Measurements from ENCODE around the gene POFUT2.

DNA sequence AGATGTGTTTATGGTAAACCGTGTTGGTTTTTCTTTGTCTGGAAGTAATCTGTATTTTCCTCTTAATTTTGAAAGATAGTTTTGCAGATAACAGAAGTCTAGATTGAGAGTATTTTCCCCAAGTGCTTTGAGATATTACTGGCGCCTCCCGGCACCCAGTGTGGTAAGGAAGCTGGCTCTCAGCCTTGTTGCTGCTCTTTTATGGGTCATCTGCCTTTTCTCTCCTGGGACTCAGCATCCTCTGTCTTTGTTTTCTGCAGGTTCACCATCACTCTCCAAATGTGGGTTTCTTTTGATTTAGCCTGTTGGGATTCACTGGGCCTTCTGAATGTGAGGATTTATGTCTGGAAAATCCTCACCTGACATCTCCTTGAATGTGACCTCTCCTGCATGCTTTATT lies 37.4 kb downstream of the POFUT2 start:
- TF ChIP-seq OSR1 (CRISPR knock-in tag; IDR thresholded peaks at IDR 0.05) (no peak), ZNF8 (CRISPR knock-in tag; IDR thresholded peaks at IDR 0.05) (no peak), ZFP30 (CRISPR knock-in tag; IDR thresholded peaks at IDR 0.05) (no peak), TCF4 (CRISPR knock-in tag; IDR thresholded peaks at IDR 0.05; ENCODE audit: borderline replicate concordance) (no peak), ESRRG (CRISPR knock-in tag; IDR thresholded peaks at IDR 0.05) (no peak), ZFP3 (CRISPR knock-in tag; IDR thresholded peaks at IDR 0.05) (no peak), RARB (CRISPR knock-in tag; IDR thresholded peaks at IDR 0.05) (no peak), PPARA (CRISPR knock-in tag; IDR thresholded peaks at IDR 0.05; ENCODE audit: borderline replicate concordance) (no peak)
- TF ChIP-seq, protein P1, sequence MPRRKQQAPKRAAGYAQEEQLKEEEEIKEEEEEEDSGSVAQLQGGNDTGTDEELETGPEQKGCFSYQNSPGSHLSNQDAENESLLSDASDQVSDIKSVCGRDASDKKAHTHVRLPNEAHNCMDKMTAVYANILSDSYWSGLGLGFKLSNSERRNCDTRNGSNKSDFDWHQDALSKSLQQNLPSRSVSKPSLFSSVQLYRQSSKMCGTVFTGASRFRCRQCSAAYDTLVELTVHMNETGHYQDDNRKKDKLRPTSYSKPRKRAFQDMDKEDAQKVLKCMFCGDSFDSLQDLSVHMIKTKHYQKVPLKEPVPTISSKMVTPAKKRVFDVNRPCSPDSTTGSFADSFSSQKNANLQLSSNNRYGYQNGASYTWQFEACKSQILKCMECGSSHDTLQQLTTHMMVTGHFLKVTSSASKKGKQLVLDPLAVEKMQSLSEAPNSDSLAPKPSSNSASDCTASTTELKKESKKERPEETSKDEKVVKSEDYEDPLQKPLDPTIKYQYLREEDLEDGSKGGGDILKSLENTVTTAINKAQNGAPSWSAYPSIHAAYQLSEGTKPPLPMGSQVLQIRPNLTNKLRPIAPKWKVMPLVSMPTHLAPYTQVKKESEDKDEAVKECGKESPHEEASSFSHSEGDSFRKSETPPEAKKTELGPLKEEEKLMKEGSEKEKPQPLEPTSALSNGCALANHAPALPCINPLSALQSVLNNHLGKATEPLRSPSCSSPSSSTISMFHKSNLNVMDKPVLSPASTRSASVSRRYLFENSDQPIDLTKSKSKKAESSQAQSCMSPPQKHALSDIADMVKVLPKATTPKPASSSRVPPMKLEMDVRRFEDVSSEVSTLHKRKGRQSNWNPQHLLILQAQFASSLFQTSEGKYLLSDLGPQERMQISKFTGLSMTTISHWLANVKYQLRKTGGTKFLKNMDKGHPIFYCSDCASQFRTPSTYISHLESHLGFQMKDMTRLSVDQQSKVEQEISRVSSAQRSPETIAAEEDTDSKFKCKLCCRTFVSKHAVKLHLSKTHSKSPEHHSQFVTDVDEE (CRISPR knock-in tag; IDR thresholded peaks at IDR 0.05): no peak
- TF ChIP-seq, protein P2, sequence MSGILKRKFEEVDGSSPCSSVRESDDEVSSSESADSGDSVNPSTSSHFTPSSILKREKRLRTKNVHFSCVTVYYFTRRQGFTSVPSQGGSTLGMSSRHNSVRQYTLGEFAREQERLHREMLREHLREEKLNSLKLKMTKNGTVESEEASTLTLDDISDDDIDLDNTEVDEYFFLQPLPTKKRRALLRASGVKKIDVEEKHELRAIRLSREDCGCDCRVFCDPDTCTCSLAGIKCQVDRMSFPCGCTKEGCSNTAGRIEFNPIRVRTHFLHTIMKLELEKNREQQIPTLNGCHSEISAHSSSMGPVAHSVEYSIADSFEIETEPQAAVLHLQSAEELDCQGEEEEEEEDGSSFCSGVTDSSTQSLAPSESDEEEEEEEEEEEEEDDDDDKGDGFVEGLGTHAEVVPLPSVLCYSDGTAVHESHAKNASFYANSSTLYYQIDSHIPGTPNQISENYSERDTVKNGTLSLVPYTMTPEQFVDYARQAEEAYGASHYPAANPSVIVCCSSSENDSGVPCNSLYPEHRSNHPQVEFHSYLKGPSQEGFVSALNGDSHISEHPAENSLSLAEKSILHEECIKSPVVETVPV (CRISPR knock-in tag; IDR thresholded peaks at IDR 0.05): no peak
- TF ChIP-seq, protein P3, sequence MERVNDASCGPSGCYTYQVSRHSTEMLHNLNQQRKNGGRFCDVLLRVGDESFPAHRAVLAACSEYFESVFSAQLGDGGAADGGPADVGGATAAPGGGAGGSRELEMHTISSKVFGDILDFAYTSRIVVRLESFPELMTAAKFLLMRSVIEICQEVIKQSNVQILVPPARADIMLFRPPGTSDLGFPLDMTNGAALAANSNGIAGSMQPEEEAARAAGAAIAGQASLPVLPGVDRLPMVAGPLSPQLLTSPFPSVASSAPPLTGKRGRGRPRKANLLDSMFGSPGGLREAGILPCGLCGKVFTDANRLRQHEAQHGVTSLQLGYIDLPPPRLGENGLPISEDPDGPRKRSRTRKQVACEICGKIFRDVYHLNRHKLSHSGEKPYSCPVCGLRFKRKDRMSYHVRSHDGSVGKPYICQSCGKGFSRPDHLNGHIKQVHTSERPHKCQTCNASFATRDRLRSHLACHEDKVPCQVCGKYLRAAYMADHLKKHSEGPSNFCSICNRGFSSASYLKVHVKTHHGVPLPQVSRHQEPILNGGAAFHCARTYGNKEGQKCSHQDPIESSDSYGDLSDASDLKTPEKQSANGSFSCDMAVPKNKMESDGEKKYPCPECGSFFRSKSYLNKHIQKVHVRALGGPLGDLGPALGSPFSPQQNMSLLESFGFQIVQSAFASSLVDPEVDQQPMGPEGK (CRISPR knock-in tag; IDR thresholded peaks at IDR 0.05; ENCODE audit: borderline replicate concordance): no peak
